ENCODE measurements around the gene ABI2.

GRCh38 chr2:203366639-203367466 is 38.7 kb downstream of the ABI2 start:
- no peak for TF ChIP-seq CTCF (IDR thresholded peaks at IDR 0.05)
- TF ChIP-seq EZH2 (IDR thresholded peaks at IDR 0.05) = no peak
- TF ChIP-seq EZH2phosphoT487 (IDR thresholded peaks at IDR 0.05) = no peak

All from neural progenitor cell (in vitro differentiated cells).